HG02870 (cell line): ENCODE results near the gene WBP4.
"Not testable (repeated sequence)": the region's sequence is repeated elsewhere in the genome, so short reads cannot be mapped to it uniquely, and the experiment has no call there.

ENCODE experiments used
- ATAC-seq: cut with Tn5 transposase; IDR thresholded peaks from one replicate; pipeline ENCODE4 v1.9.1; 2021; ENCODE audit warnings: mild to moderate bottlenecking, moderate library complexity; ENCODE audit not compliant: unreplicated experiment

The WBP4 gene

GRCh38 chr13:41061075-41061913, at the start of gene WBP4:
TSS of gene WBP4 (plus strand) at chr13:41061509. CDS start at chr13:41061674, 165 bp downstream.
- peak; percentile 69 for ATAC-seq

GRCh38 chr13:41012536-41012935, 48.8 kb upstream of the WBP4 start:
- ATAC-seq, result no peak

- ATAC-seq, result no peak
These were observed 47.5 kb upstream of the WBP4 start for GRCh38 chr13:41013835-41014234.

GRCh38 chr13:41015920-41016319, 45.4 kb upstream of the WBP4 start:
- ATAC-seq, result no peak

GRCh38 chr13:41017159-41017558, 44.1 kb upstream of the WBP4 start:
- ATAC-seq, result no peak

- no peak for ATAC-seq
These were observed 43.3 kb upstream of the WBP4 start for GRCh38 chr13:41017817-41018601.

GRCh38 chr13:41018602-41018948, 42.7 kb upstream of the WBP4 start:
- ATAC-seq, result no peak

GRCh38 chr13:41019011-41019487, 42.3 kb upstream of the WBP4 start, which contains the start of gene ELF1:
TSS of gene ELF1 (minus strand) at chr13:41019316. CDS start at chr13:40982054, 37,262 bp downstream.
- peak; percentile 90 for ATAC-seq

- ATAC-seq, result no peak
These were observed 41.5 kb upstream of the WBP4 start for GRCh38 chr13:41019578-41020347.

- ATAC-seq, result no peak
These were observed 35.8 kb upstream of the WBP4 start for GRCh38 chr13:41025518-41025917.

- ATAC-seq, result no peak
These were observed 34.5 kb upstream of the WBP4 start for GRCh38 chr13:41026788-41027187.

- ATAC-seq, result no peak
These were observed 33.3 kb upstream of the WBP4 start for GRCh38 chr13:41028051-41028450.

GRCh38 chr13:41029629-41030028, 31.7 kb upstream of the WBP4 start:
- no peak for ATAC-seq

GRCh38 chr13:41032691-41033376, 28.5 kb upstream of the WBP4 start:
- ATAC-seq, result no peak

- ATAC-seq, result no peak
These were observed 26.9 kb upstream of the WBP4 start for GRCh38 chr13:41034382-41034781.

GRCh38 chr13:41034881-41035280, 26.4 kb upstream of the WBP4 start:
- ATAC-seq, result no peak

GRCh38 chr13:41036557-41036956, 24.8 kb upstream of the WBP4 start:
- not testable (repeated sequence) for ATAC-seq

- no peak for ATAC-seq
These were observed 21.6 kb upstream of the WBP4 start for GRCh38 chr13:41039746-41040145.

- no peak for ATAC-seq
These were observed 20.6 kb upstream of the WBP4 start for GRCh38 chr13:41040584-41041334.

- not testable (repeated sequence) for ATAC-seq
These were observed 18.9 kb upstream of the WBP4 start for GRCh38 chr13:41042419-41042818.
